Keratinocyte (primary cell): ENCODE measurements around the gene SYPL2. TPM values are rescaled to one million over a fixed set of nuclear protein-coding genes. Genes with fewer than 3 reads are reported as not detected.
A peak's percentile ranks its signal among the peaks of the same experiment; 100 is the strongest.

Experiments
- DNase-seq: peaks from one replicate; pipeline ENCODE4 v3.0.0-alpha.2; 2011; ENCODE audit warnings: low read depth, missing footprints, low spot score
- FAIRE-seq: peaks from 2 replicates; lab custom pipeline; 2011; peaks lifted over from hg19 to GRCh38; lab: Jason Lieb, UNC
- H2AFZ ChIP-seq: 2 replicates; pipeline ENCODE4 v1.6.0; 2012; ENCODE audit warnings: low read length, control low read depth, inconsistent platforms; ENCODE audit not compliant: control insufficient read depth
- H3K27ac ChIP-seq: 2 replicates; pipeline ENCODE4 v1.5.1; 2011; ENCODE audit warnings: low read length; ENCODE audit not compliant: control insufficient read depth, insufficient read depth
- H3K27me3 ChIP-seq: 3 replicates; pipeline ENCODE4 v1.6.0; 2011; ENCODE audit warnings: low read length; ENCODE audit not compliant: control insufficient read depth, insufficient read depth; ENCODE audit errors: extremely low read depth
- H3K36me3 ChIP-seq, 2 experiments: 2 replicates in 1 of 2; 3 replicates in 1 of 2; pipeline ENCODE4 v1.5.1; 2011; ENCODE audit warnings: low read length in 2 of 2, mild to moderate bottlenecking in 1 of 2; ENCODE audit not compliant: control insufficient read depth in 2 of 2, insufficient read depth in 2 of 2; ENCODE audit errors: extremely low read depth in 1 of 2
- H3K4me1 ChIP-seq: 3 replicates; pipeline ENCODE4 v1.5.1; 2011; ENCODE audit warnings: low read length; ENCODE audit not compliant: control insufficient read depth, insufficient read depth; ENCODE audit errors: extremely low read depth
- H3K4me2 ChIP-seq: 3 replicates; pipeline ENCODE4 v1.6.0; 2011; ENCODE audit warnings: low read depth, low read length; ENCODE audit not compliant: control insufficient read depth, insufficient read depth; ENCODE audit errors: extremely low read depth
- H3K4me3 ChIP-seq, 3 experiments: fragments of 200-600 bp in 1 of 3; sonication (generic) in 1 of 3; 2 replicates in 2 of 3; 3 replicates in 1 of 3; pipeline ENCODE4 v1.5.1; 2011 to 2016; ENCODE audit warnings: low read length in 3 of 3, mild to moderate bottlenecking in 3 of 3, control low read depth in 2 of 3, inconsistent platforms in 1 of 3, low read depth in 1 of 3, mixed read lengths in 1 of 3, mixed run types in 1 of 3, moderate library complexity in 1 of 3; ENCODE audit not compliant: control insufficient read depth in 2 of 3, insufficient read depth in 2 of 3; ENCODE audit errors: extremely low read depth in 1 of 3
- H3K79me2 ChIP-seq: 2 replicates; pipeline ENCODE4 v1.6.0; 2012; ENCODE audit warnings: low read length; ENCODE audit not compliant: control insufficient read depth, insufficient read depth
- H3K9ac ChIP-seq: 3 replicates; pipeline ENCODE4 v1.6.0; 2011; ENCODE audit warnings: low read length; ENCODE audit not compliant: control insufficient read depth, insufficient read depth; ENCODE audit errors: extremely low read depth
- H3K9me1 ChIP-seq: 3 replicates; pipeline ENCODE4 v1.6.0; 2011; ENCODE audit warnings: low read length; ENCODE audit not compliant: control insufficient read depth, insufficient read depth; ENCODE audit errors: extremely low read depth
- H3K9me3 ChIP-seq: 2 replicates; pipeline ENCODE4 v1.5.1; 2012; ENCODE audit warnings: low read depth, low read length; ENCODE audit not compliant: control insufficient read depth
- H4K20me1 ChIP-seq: 3 replicates; pipeline ENCODE4 v1.6.0; 2011; ENCODE audit warnings: low read length; ENCODE audit not compliant: control insufficient read depth, insufficient read depth; ENCODE audit errors: extremely low read depth
- CTCF ChIP-seq, 3 experiments: IDR thresholded peaks in 1 of 3; conservative IDR thresholded peaks in 1 of 3; optimal IDR thresholded peaks in 1 of 3; 2 replicates in 2 of 3; 3 replicates in 1 of 3; pipeline versions ENCODE3 to v1.5.1; 2011; ENCODE audit warnings: low read length in 3 of 3, mild to moderate bottlenecking in 3 of 3, moderate library complexity in 2 of 3, control low read depth in 1 of 3, inconsistent platforms in 1 of 3; ENCODE audit not compliant: insufficient read depth in 2 of 3; ENCODE audit errors: extremely low read depth in 1 of 3
- EZH2 ChIP-seq: IDR thresholded peaks from one replicate; pipeline ENCODE4 v1.6.1; 2012; ENCODE audit warnings: inconsistent platforms, mild to moderate bottlenecking, low read length, moderate library complexity
- dilution Hi-C: fragments of 300-500 bp; cut with MboI; formaldehyde crosslinking; loops from one replicate; pipeline ENCODE4 v1.7.0; 2020; ENCODE audit warnings: low sequenced_read_pairs; ENCODE audit not compliant: extremely low pct_ligation_motif_present
- polyA plus RNA-seq, 5 experiments: library from polyadenylated mRNA; depleted of rRNA in 3 of 5; stranded (reverse) in 3 of 5; stranded (forward) in 1 of 5; unstranded in 1 of 5; fragments of >200 nt; gene quantifications; 1 replicate in 1 of 5; 2 replicates in 3 of 5; 3 replicates in 1 of 5; pipeline versions ENCODE4 v1.2.1 to v1.2.3, GENCODE V29; 2011 to 2012; ENCODE audit warnings: missing spikeins in 2 of 5, low read depth in 1 of 5, low replicate concordance in 1 of 5

The SYPL2 gene
- polyA plus RNA-seq, 1 donor (not counting 4 experiments of a cell fraction or from before 2014, with no cell fraction given) = not detected

GRCh38 chr1:109498161-109498801 is 31.9 kb downstream of the SYPL2 start:
- H3K36me3 ChIP-seq = peaks cover 8 to 12% of the 10 kb centered on the region in 2 experiments
- no peak overlapping the region for H3K9ac ChIP-seq
- no peaks in the 10 kb centered on the region for H3K9me3 ChIP-seq
- TF ChIP-seq CTCF (optimal IDR thresholded peaks at IDR 0.05 in 1 of 3, IDR thresholded peaks at IDR 0.05 in 1 of 3, conservative IDR thresholded peaks at IDR 0.05 in 1 of 3; ENCODE audit: extremely low read depth in 1 of 3, insufficient read depth in 2 of 3, low read length in 3 of 3) = peak; percentile 57 to 83 (median 73)
- TF ChIP-seq EZH2 = no peak
- H3K79me2 ChIP-seq = peaks cover 7% of the 10 kb centered on the region
- H3K4me1 ChIP-seq = peaks cover 21% of the 10 kb centered on the region
- no peaks in the 10 kb centered on the region for H4K20me1 ChIP-seq
- dilution Hi-C loops = no loop called here
- no peaks in the 10 kb centered on the region for H3K27me3 ChIP-seq
- H3K27ac ChIP-seq = no peak overlapping the region
- no peak overlapping the region for H3K4me2 ChIP-seq
- H3K4me3 ChIP-seq = no peak overlapping the region
- no peaks in the 10 kb centered on the region for H3K9me1 ChIP-seq
- DNase-seq (no peak), FAIRE-seq (no peak)
- H2AFZ ChIP-seq = no peak overlapping the region

GRCh38 chr1:109499081-109499480 is 32.7 kb downstream of the SYPL2 start:
- Histone ChIP-seq H3K4me1 (peaks cover 16% of the 10 kb centered on the region), H3K79me2 (peaks cover 7% of the 10 kb centered on the region), H3K36me3 (peaks cover 8 to 12% of the 10 kb centered on the region in 2 experiments), H3K4me2 (peak overlapping the region; percentile 15), H3K4me3 (no peak overlapping the region), H2AFZ (no peak overlapping the region), H3K27me3 (no peaks in the 10 kb centered on the region), H3K27ac (no peak overlapping the region), H3K9ac (no peak overlapping the region), H3K9me3 (no peaks in the 10 kb centered on the region), H4K20me1 (no peaks in the 10 kb centered on the region), H3K9me1 (no peaks in the 10 kb centered on the region)
- dilution Hi-C loops = no loop called here
- FAIRE-seq (no peak), DNase-seq (no peak)
- TF ChIP-seq CTCF (optimal IDR thresholded peaks at IDR 0.05 in 1 of 3, IDR thresholded peaks at IDR 0.05 in 1 of 3, conservative IDR thresholded peaks at IDR 0.05 in 1 of 3; ENCODE audit: extremely low read depth in 1 of 3, insufficient read depth in 2 of 3, low read length in 3 of 3) = no peak
- no peak for TF ChIP-seq EZH2
